ENCODE measurements around the gene GPR39. TPM values are rescaled to one million over a fixed set of nuclear protein-coding genes. Genes with fewer than 3 reads are reported as not detected.

The GPR39 gene
- total and polyA plus RNA-seq, 2 donors (not counting 3 experiments of a cell fraction or from before 2014, with no cell fraction given) = 0.03 to 0.20 TPM

GRCh38 chr2:132573444-132574007 is 156.9 kb downstream of the GPR39 start:
- H3K9me3 ChIP-seq (replicated peaks; ENCODE audit: control insufficient read depth, insufficient read depth, low read length) = no peaks in the 10 kb centered on the region
- H2AFZ ChIP-seq (ENCODE audit: low read depth, low read length) = no peak overlapping the region
- FAIRE-seq (no peak), DNase-seq (ENCODE audit: low read depth, low spot score) (no peak)
- H3K9me1 ChIP-seq (replicated peaks; ENCODE audit: control insufficient read depth, extremely low read depth, insufficient read depth, low read length) = no peaks in the 10 kb centered on the region
- intact Hi-C loops (cut with micrococcal nuclease) = no loop called here
- CTCF ChIA-PET = no interaction called here
- BruUV-seq (replicated peaks) = no TSS peak
- no peak overlapping the region for H3K4me3 ChIP-seq (replicated peaks in 1 of 3; ENCODE audit: insufficient read depth in 1 of 3, low read depth in 1 of 3, low read length in 3 of 3)
- no peaks in the 10 kb centered on the region for H4K20me1 ChIP-seq (replicated peaks; ENCODE audit: control insufficient read depth, extremely low read depth, insufficient read depth, low read length)
- TF ChIP-seq POLR2A (IDR thresholded peaks at IDR 0.05; ENCODE audit: low read depth, low read length) (no peak), POLR2AphosphoS5 (IDR thresholded peaks at IDR 0.05; ENCODE audit: insufficient read depth, low read depth, low read length) (no peak), CTCF (IDR thresholded peaks at IDR 0.05; ENCODE audit: extremely low read depth in 1 of 2, insufficient read depth in 1 of 2, low read depth in 1 of 2, low read length in 2 of 2) (no peak), MYC (IDR thresholded peaks at IDR 0.05; ENCODE audit: low read depth, low read length) (no peak), JUN (IDR thresholded peaks at IDR 0.05; ENCODE audit: borderline replicate concordance, insufficient read depth, insufficient read length, low read depth) (no peak), EZH2 (IDR thresholded peaks at IDR 0.05; ENCODE audit: borderline replicate concordance, low read depth, low read length, severe bottlenecking) (no peak), FOS (IDR thresholded peaks at IDR 0.05; ENCODE audit: borderline replicate concordance, insufficient read depth, low read length) (no peak), GATA2 (IDR thresholded peaks at IDR 0.05; ENCODE audit: insufficient read depth, insufficient read length, low read depth, low read length) (no peak), MAX (IDR thresholded peaks at IDR 0.05; ENCODE audit: insufficient read depth, insufficient read length) (no peak)
- no peak overlapping the region for H3K9ac ChIP-seq (replicated peaks; ENCODE audit: extremely low read depth, insufficient read depth, low read length)
- no peaks in the 10 kb centered on the region for H3K27me3 ChIP-seq (ENCODE audit: control insufficient read depth in 2 of 2, insufficient read depth in 2 of 2, low read length in 2 of 2)
- no peaks in the 10 kb centered on the region for H3K4me1 ChIP-seq (ENCODE audit: control insufficient read depth, extremely low read depth, insufficient read depth, low read length)
- no peaks in the 10 kb centered on the region for H3K79me2 ChIP-seq (ENCODE audit: control insufficient read depth, insufficient read depth, low read length)
- H3K36me3 ChIP-seq (ENCODE audit: control insufficient read depth in 2 of 2, extremely low read depth in 1 of 2, insufficient read depth in 2 of 2, low read length in 2 of 2) = no peaks in the 10 kb centered on the region
- H3K27ac ChIP-seq (ENCODE audit: insufficient read depth, low read depth, low read length) = no peak overlapping the region
- dilution Hi-C loops (cut with MboI; ENCODE audit: extremely low pct_ligation_motif_present, low sequenced_read_pairs) = no loop called here
- POLR2A ChIA-PET = no interaction called here
- no peak overlapping the region for H3K4me2 ChIP-seq (ENCODE audit: insufficient read depth, low read length)
